HEK293 (cell line): ENCODE measurements around the gene TAF1B.

ENCODE experiments used
- CTCF ChIA-PET: fragments of 350-600 bp; formaldehyde crosslinking; extraction: SDS; loops from one replicate; lab custom pipeline; 2021; ENCODE audit warnings: antibody characterized with exemption; lab: Yijun Ruan, JAX
- POLR2A ChIA-PET: fragments of 300-600 bp; formaldehyde crosslinking; extraction: SDS; loops from one replicate; lab custom pipeline; 2020; ENCODE audit warnings: antibody characterized with exemption, inconsistent platforms; lab: Yijun Ruan, JAX
- H3K27ac ChIP-seq: fragments of 200-500 bp; sonication (Bioruptor generic); 2 replicates; pipeline ENCODE4 v1.5.1; 2014; ENCODE audit warnings: low read depth, low read length, control low read depth, inconsistent platforms; ENCODE audit errors: extremely low read depth
- H3K36me3 ChIP-seq, 2 experiments: fragments of 200-500 bp in 1 of 2; sonication (Bioruptor generic) in 1 of 2; 1 replicate in 1 of 2; 2 replicates in 1 of 2; pipeline ENCODE4 v1.5.1; 2014 to 2017; ENCODE audit warnings: inconsistent platforms in 2 of 2, low read length in 2 of 2; ENCODE audit not compliant: control insufficient read depth in 2 of 2, insufficient read depth in 1 of 2
- H3K4me1 ChIP-seq: fragments of 200-500 bp; sonication (Bioruptor generic); 2 replicates; pipeline ENCODE4 v1.5.1; 2014; ENCODE audit warnings: mild to moderate bottlenecking, low read length, inconsistent platforms; ENCODE audit not compliant: control insufficient read depth, insufficient read depth
- H3K4me3 ChIP-seq: 2 replicates; pipeline ENCODE4 v1.5.1; 2011; ENCODE audit warnings: low read depth, mild to moderate bottlenecking, control low read depth, low read length, moderate library complexity
- H3K9me3 ChIP-seq: fragments of 200-500 bp; sonication (Bioruptor generic); 2 replicates; pipeline ENCODE4 v1.5.1; 2014; ENCODE audit warnings: low read depth, low read length, inconsistent platforms; ENCODE audit not compliant: control insufficient read depth, insufficient read depth
- ATF2 ChIP-seq: fragments of 450-650 bp; formaldehyde crosslinking; IDR thresholded peaks from 2 replicates; pipeline ENCODE4 v1.5.1; 2016; ENCODE audit warnings: missing biosample characterization, missing genetic modification characterization, low read depth
- HOXC10 ChIP-seq: sonication (generic); formaldehyde crosslinking; IDR thresholded peaks from 2 replicates; pipeline ENCODE4 v1.8.1; 2023; ENCODE audit warnings: mild to moderate bottlenecking, missing genetic modification reagents
- KLF10 ChIP-seq: fragments of 450-650 bp; IDR thresholded peaks from 2 replicates; pipeline ENCODE4 v1.5.1; 2018; ENCODE audit warnings: missing biosample characterization, mild to moderate bottlenecking, missing genetic modification characterization
- KLF16 ChIP-seq: fragments of 450-650 bp; formaldehyde crosslinking; IDR thresholded peaks from 2 replicates; pipeline ENCODE4 v1.5.1; 2017; ENCODE audit warnings: missing biosample characterization, missing genetic modification characterization
- MEIS1 ChIP-seq: sonication (generic); formaldehyde crosslinking; IDR thresholded peaks from 2 replicates; pipeline ENCODE4 v1.8.1; 2022; ENCODE audit warnings: missing genetic modification reagents, mild to moderate bottlenecking, borderline replicate concordance
- REPIN1 ChIP-seq: fragments of 450-650 bp; formaldehyde crosslinking; IDR thresholded peaks from 2 replicates; pipeline ENCODE4 v1.5.1; 2017; ENCODE audit warnings: missing biosample characterization, missing genetic modification characterization, low read depth
- SP2 ChIP-seq: fragments of 450-650 bp; formaldehyde crosslinking; IDR thresholded peaks from 2 replicates; pipeline ENCODE4 v1.5.1; 2016; ENCODE audit warnings: missing biosample characterization, missing genetic modification characterization
- ZFHX2 ChIP-seq: fragments of 450-650 bp; formaldehyde crosslinking; conservative IDR thresholded peaks from 2 replicates; pipeline ENCODE4 v1.5.1; 2016; ENCODE audit warnings: missing biosample characterization, missing genetic modification characterization
- ZFP69B ChIP-seq: fragments of 450-650 bp; formaldehyde crosslinking; IDR thresholded peaks from 2 replicates; pipeline ENCODE4 v1.5.1; 2016; ENCODE audit warnings: missing biosample characterization, missing genetic modification characterization
- ZNF184 ChIP-seq: fragments of 450-650 bp; IDR thresholded peaks from 2 replicates; pipeline ENCODE4 v1.5.1; 2018; ENCODE audit warnings: missing biosample characterization, mild to moderate bottlenecking, missing genetic modification characterization
- ZNF239 ChIP-seq: fragments of 450-650 bp; formaldehyde crosslinking; IDR thresholded peaks from 2 replicates; pipeline ENCODE4 v1.5.1; 2016; ENCODE audit warnings: missing biosample characterization, missing genetic modification characterization
- ZNF266 ChIP-seq: fragments of 450-650 bp; formaldehyde crosslinking; IDR thresholded peaks from 2 replicates; pipeline ENCODE4 v1.5.1; 2016; ENCODE audit warnings: missing biosample characterization, missing genetic modification characterization, low read depth
- ZNF311 ChIP-seq: fragments of 450-650 bp; formaldehyde crosslinking; IDR thresholded peaks from 2 replicates; pipeline ENCODE4 v1.5.1; 2017; ENCODE audit warnings: missing biosample characterization, missing genetic modification characterization, borderline replicate concordance
- ZNF416 ChIP-seq: fragments of 450-650 bp; formaldehyde crosslinking; IDR thresholded peaks from 2 replicates; pipeline ENCODE4 v1.5.1; 2016; ENCODE audit warnings: missing biosample characterization, missing genetic modification characterization
- ZNF423 ChIP-seq: fragments of 450-650 bp; formaldehyde crosslinking; IDR thresholded peaks from 2 replicates; pipeline ENCODE4 v1.5.1; 2016; ENCODE audit warnings: missing biosample characterization, missing genetic modification characterization
- ZNF488 ChIP-seq: fragments of 450-650 bp; formaldehyde crosslinking; IDR thresholded peaks from 2 replicates; pipeline ENCODE4 v1.5.1; 2016; ENCODE audit warnings: missing biosample characterization, missing genetic modification characterization
- ZNF560 ChIP-seq: fragments of 450-650 bp; formaldehyde crosslinking; IDR thresholded peaks from 2 replicates; pipeline ENCODE4 v1.5.1; 2017; ENCODE audit warnings: missing biosample characterization, missing genetic modification characterization, borderline replicate concordance
- ZNF664 ChIP-seq: fragments of 450-650 bp; formaldehyde crosslinking; IDR thresholded peaks from 2 replicates; pipeline ENCODE4 v1.5.1; 2016; ENCODE audit warnings: missing biosample characterization, missing genetic modification characterization
- ZNF692 ChIP-seq: fragments of 450-650 bp; formaldehyde crosslinking; IDR thresholded peaks from 2 replicates; pipeline ENCODE4 v1.5.1; 2016; ENCODE audit warnings: missing biosample characterization, missing genetic modification characterization
- ZNF707 ChIP-seq: fragments of 450-650 bp; formaldehyde crosslinking; IDR thresholded peaks from 2 replicates; pipeline ENCODE4 v1.5.1; 2016; ENCODE audit warnings: missing biosample characterization, missing genetic modification characterization

The TAF1B gene

DNA sequence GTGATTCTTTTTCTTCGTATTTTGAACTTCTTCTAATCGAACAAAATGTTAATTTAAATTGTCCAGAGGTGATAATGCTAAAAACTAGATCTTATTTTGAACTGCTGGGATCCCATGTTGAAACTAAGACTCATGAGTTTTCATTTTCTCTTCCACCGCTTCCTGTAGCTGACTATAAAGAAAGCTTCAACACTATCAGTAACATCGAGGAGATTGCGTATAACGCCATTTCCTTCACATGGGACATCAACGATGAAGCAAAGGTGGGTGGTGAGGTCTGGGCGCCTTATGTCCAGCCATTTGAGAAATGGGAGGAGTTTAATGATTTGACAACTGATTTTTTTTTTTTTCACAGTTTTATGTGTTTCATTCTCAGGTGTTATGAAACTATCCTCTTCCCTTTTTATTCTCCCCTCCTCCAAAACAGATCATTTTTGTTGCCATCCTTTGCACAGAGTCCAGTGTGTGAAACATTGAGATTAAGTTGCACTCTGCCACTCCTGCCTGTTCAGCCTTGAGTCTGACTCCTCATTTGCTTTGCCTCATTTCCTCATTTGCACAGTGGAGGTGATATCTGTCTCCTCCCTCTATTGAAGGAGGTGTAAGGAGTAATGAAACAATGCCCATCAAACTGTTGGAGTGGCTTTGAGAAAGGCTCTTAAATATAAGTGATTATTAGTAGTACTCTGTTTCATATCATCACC lies 122.0 kb downstream of the TAF1B start (continued):
- TF ChIP-seq ZNF416 (tag by site-specific recombination): no peak
- no peak for TF ChIP-seq ATF2 (tag by site-specific recombination)
- no peak for TF ChIP-seq ZFHX2
- no peak for TF ChIP-seq REPIN1 (tag by site-specific recombination)
- TF ChIP-seq ZNF707 (tag by site-specific recombination): no peak
- no peak for TF ChIP-seq ZNF311 (tag by site-specific recombination)
- TF ChIP-seq, all 188 proteins: peak for 0

- H3K4me3 ChIP-seq: no peak overlapping the region
- H3K27ac ChIP-seq: no peak overlapping the region
- no peaks in the 10 kb centered on the region for H3K9me3 ChIP-seq
- TF ChIP-seq ZNF239 (tag by site-specific recombination) (no peak), ZNF560 (tag by site-specific recombination) (no peak), ZNF692 (tag by site-specific recombination) (peak; percentile 92), ZNF423 (no peak)
- H3K4me1 ChIP-seq: peaks cover 21% of the 10 kb centered on the region
- CTCF ChIA-PET: interaction anchor here (0.7 kb wide), 1 partner anchor 18 kb away, joined by 3 read pairs; no protein-coding TSS in a partner anchor
- H3K36me3 ChIP-seq: peaks cover 10 to 32% of the 10 kb centered on the region in 2 experiments
- POLR2A ChIA-PET: no interaction called here
Observed at GRCh38 chr2:9966491-9967022, 123.3 kb downstream of the TAF1B start.

DNA sequence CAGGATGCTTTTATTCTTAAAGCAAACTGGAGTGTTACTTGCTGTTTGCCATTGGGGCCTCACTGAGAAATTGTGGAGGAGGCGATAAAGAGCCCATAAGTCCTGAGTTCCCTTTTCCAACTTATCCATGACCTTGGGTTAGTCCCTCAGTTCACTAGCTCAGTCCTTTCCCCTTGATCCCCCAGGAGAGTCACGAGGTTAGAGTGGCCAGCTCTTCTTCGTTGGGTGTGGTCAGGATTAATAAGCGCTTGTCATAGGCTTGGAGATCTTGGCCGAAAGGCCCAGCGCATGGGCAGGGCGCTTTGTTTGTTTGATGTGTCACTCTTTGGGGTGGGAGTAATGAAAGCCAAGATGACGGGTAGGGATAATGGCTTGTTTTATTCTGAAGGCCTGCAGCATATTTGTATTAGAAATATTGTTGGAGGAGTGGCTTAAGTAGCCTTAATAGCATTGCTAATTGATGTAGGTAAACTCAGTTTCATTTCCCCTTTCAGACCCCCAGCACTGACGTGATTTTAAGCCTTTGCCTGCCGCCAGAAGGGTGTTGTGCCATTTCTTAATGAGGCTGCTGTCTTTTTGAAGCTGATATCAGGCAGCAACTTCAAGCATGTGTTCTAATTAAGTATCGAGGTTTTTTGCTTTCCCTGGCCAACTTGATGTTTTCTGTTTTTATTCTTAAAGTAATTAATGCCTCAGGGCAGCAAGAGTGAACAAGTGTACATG lies 123.9 kb downstream of the TAF1B start:
- no peak for TF ChIP-seq KLF10 (tag by site-specific recombination)
- TF ChIP-seq, all 188 proteins: peak for 0
- peaks cover 21% of the 10 kb centered on the region for H3K4me1 ChIP-seq
- no peak overlapping the region for H3K4me3 ChIP-seq
- H3K27ac ChIP-seq: no peak overlapping the region
- POLR2A ChIA-PET: no interaction called here
- peaks cover 10 to 28% of the 10 kb centered on the region in 2 experiments for H3K36me3 ChIP-seq
- no peaks in the 10 kb centered on the region for H3K9me3 ChIP-seq
- CTCF ChIA-PET: interaction anchor here (0.6 to 0.7 kb wide), 2 partner anchors 10 to 17 kb away, joined by 3 to 4 read pairs; no protein-coding TSS in a partner anchor

DNA sequence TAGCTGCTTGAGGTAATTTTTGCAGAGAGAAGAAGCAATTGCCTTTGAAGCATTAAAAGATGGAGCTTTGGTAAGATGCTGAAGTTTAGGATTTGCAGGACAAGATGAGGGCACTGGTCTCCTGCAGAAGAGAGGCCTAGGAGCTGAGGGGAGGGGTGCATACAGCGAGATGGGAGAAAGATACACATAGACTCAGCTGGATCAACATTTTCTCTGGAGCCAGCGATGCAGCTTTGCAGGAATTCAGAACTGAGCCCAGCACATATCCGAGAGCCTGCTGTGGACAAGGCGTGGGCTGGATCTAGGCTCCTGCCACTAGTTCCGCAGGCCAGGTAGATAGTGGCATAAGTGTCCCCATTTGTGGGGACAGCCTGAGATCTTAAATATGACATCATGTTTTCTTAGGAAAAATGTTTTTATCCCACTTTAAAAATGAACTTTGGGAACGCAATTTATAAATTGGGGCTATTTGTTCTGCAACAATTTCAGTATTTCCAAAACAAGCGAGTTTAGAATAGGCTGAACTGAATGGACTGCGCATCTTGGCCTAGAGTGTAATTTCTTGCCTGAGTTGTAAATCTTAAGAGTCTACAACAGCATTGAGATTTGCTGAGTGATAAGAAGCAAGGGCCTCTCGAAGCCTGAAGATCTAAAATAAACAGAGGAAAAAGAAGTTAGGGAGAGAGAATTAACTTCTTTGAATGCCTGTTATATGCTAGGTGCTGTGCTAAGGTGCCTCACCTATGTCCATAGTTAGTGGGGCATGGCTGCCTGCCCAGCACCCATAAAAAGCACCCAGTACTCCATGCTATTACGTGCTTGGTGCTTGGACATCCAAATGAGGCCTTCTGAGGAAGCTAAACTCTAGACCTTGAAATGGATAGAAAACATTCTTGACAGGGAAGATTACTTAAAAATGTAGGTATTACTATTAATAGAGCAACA lies 125.6 kb downstream of the TAF1B start:
- Histone ChIP-seq H3K36me3 (peaks cover 10 to 25% of the 10 kb centered on the region in 2 experiments), H3K9me3 (no peaks in the 10 kb centered on the region), H3K27ac (no peak overlapping the region), H3K4me1 (peaks cover 17% of the 10 kb centered on the region), H3K4me3 (no peak overlapping the region)
- ChIA-PET CTCF (interaction anchor here (0.6 to 2.1 kb wide), 4 partner anchors 12 to 16 kb away, joined by 3 to 11 read pairs (median 4); no protein-coding TSS in a partner anchor), POLR2A (no interaction called here)
- no peak for TF ChIP-seq SP2 (tag by site-specific recombination)
- TF ChIP-seq ZNF266 (tag by site-specific recombination): no peak
- no peak for TF ChIP-seq MEIS1 (CRISPR knock-in tag)
- TF ChIP-seq KLF10 (tag by site-specific recombination): no peak
- no peak for TF ChIP-seq ZNF664 (tag by site-specific recombination)
- no peak for TF ChIP-seq ZNF184 (tag by site-specific recombination)
- no peak for TF ChIP-seq ZFP69B (tag by site-specific recombination)
- TF ChIP-seq KLF16: no peak
- TF ChIP-seq HOXC10 (CRISPR knock-in tag): no peak
- no peak for TF ChIP-seq ZNF488 (tag by site-specific recombination)
